Measurements from ENCODE around the gene TTC38.

Gene TTC38

DNA sequence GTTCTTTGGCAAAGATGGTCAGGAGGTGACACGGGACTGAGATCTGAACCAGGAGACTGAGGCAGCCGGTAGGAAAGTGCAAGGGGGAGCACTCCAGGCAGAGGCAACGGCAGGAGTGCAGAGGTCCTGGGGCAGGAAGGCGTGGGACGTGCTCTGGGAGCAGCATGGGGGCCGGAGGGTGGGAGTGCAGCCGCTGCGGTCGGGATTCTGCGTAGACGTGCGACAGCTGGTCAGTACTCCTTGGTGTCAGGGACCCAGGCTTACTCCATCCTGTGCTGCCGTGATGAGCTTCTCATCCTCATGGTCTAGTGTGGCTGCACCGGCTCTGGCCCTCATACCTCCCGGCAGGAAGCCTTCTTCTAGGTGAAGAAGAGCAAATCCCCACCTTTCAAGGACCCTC lies 50.8 kb downstream of the TTC38 start:
- no peak overlapping the region for H2BK120ac ChIP-seq (ENCODE audit: insufficient read depth, low read length, poor library complexity)
- H4K8ac ChIP-seq (ENCODE audit: low read depth, low read length), result no peak overlapping the region
- H2BK12ac ChIP-seq (ENCODE audit: low read length), result no peak overlapping the region
- no peaks in the 10 kb centered on the region for H3K4me1 ChIP-seq (ENCODE audit: control insufficient read depth in 1 of 2, insufficient read depth in 2 of 2, low read length in 2 of 2)
- H3K4ac ChIP-seq (ENCODE audit: low read depth, low read length), result no peak overlapping the region
- H3K23ac ChIP-seq (ENCODE audit: low read length), result no peak overlapping the region
- no peak overlapping the region for H3K27ac ChIP-seq (ENCODE audit: low read depth, low read length)
- no peak for DNase-seq
- peaks cover 59 to 61% of the 10 kb centered on the region in 2 experiments for H3K36me3 ChIP-seq (ENCODE audit: control insufficient read depth in 1 of 2, insufficient read depth in 2 of 2, low read length in 2 of 2)
- H3K4me2 ChIP-seq (ENCODE audit: low read length), result no peak overlapping the region
- no peaks in the 10 kb centered on the region for H3K79me1 ChIP-seq (ENCODE audit: low read length)
- no peak overlapping the region for H3K4me3 ChIP-seq (ENCODE audit: low read depth, low read length)
- peaks cover 4% of the 10 kb centered on the region for H3K9me3 ChIP-seq (ENCODE audit: insufficient read depth, low read depth, low read length)
- no peaks in the 10 kb centered on the region for H3K27me3 ChIP-seq (ENCODE audit: insufficient read depth, low read length)
- H3K18ac ChIP-seq (ENCODE audit: low read length), result no peak overlapping the region
- WGBS (ENCODE audit: extremely low coverage, insufficient coverage, insufficient read length), result no CpG with 5 or more reads among the region's 15 CpGs
- no peak overlapping the region for H3K14ac ChIP-seq (ENCODE audit: low read length)
- no peak overlapping the region for H2AK5ac ChIP-seq (ENCODE audit: low read length)
- H3K9ac ChIP-seq (ENCODE audit: low read length), result no peak overlapping the region
- no peaks in the 10 kb centered on the region for H3K79me2 ChIP-seq (ENCODE audit: control insufficient read depth, insufficient read depth, low read length, poor library complexity)
- no peak overlapping the region for H4K12ac ChIP-seq (ENCODE audit: low read depth, low read length)
- H4K91ac ChIP-seq (ENCODE audit: low read depth, low read length), result no peak overlapping the region
- H2BK5ac ChIP-seq (ENCODE audit: low read depth, low read length, poor library complexity), result no peak overlapping the region
- no peak overlapping the region for H2AFZ ChIP-seq (ENCODE audit: insufficient read depth, low read length, poor library complexity)

- WGBS (ENCODE audit: extremely low coverage, insufficient coverage, insufficient read length), result no CpG with 5 or more reads among the region's 10 CpGs
- no peaks in the 10 kb centered on the region for H3K4me1 ChIP-seq (ENCODE audit: control insufficient read depth in 1 of 2, insufficient read depth in 2 of 2, low read length in 2 of 2)
- no peak overlapping the region for H3K4me2 ChIP-seq (ENCODE audit: low read length)
- H3K18ac ChIP-seq (ENCODE audit: low read length), result no peak overlapping the region
- no peak overlapping the region for H4K91ac ChIP-seq (ENCODE audit: low read depth, low read length)
- peaks cover 59% of the 10 kb centered on the region in 2 experiments for H3K36me3 ChIP-seq (ENCODE audit: control insufficient read depth in 1 of 2, insufficient read depth in 2 of 2, low read length in 2 of 2)
- H4K12ac ChIP-seq (ENCODE audit: low read depth, low read length), result no peak overlapping the region
- H3K79me1 ChIP-seq (ENCODE audit: low read length), result no peaks in the 10 kb centered on the region
- no peak overlapping the region for H3K4ac ChIP-seq (ENCODE audit: low read depth, low read length)
- no peak overlapping the region for H3K23ac ChIP-seq (ENCODE audit: low read length)
- H3K27me3 ChIP-seq (ENCODE audit: insufficient read depth, low read length), result no peaks in the 10 kb centered on the region
- no peak overlapping the region for H2BK12ac ChIP-seq (ENCODE audit: low read length)
- no peak overlapping the region for H2BK120ac ChIP-seq (ENCODE audit: insufficient read depth, low read length, poor library complexity)
- no peak overlapping the region for H3K14ac ChIP-seq (ENCODE audit: low read length)
- no peaks in the 10 kb centered on the region for H3K79me2 ChIP-seq (ENCODE audit: control insufficient read depth, insufficient read depth, low read length, poor library complexity)
- H3K9me3 ChIP-seq (ENCODE audit: insufficient read depth, low read depth, low read length), result peaks cover 4% of the 10 kb centered on the region
- no peak overlapping the region for H2BK5ac ChIP-seq (ENCODE audit: low read depth, low read length, poor library complexity)
- no peak overlapping the region for H2AK5ac ChIP-seq (ENCODE audit: low read length)
- H3K4me3 ChIP-seq (ENCODE audit: low read depth, low read length), result no peak overlapping the region
- H3K27ac ChIP-seq (ENCODE audit: low read depth, low read length), result no peak overlapping the region
- no peak overlapping the region for H2AFZ ChIP-seq (ENCODE audit: insufficient read depth, low read length, poor library complexity)
- H4K8ac ChIP-seq (ENCODE audit: low read depth, low read length), result no peak overlapping the region
- H3K9ac ChIP-seq (ENCODE audit: low read length), result no peak overlapping the region
- DNase-seq, result no peak
Measured at GRCh38 chr22:46319319-46319718, 51.5 kb downstream of the TTC38 start.

- Histone ChIP-seq H3K23ac (ENCODE audit: low read length) (no peak overlapping the region), H2AK5ac (ENCODE audit: low read length) (no peak overlapping the region), H2BK12ac (ENCODE audit: low read length) (no peak overlapping the region), H3K27ac (ENCODE audit: low read depth, low read length) (no peak overlapping the region), H4K91ac (ENCODE audit: low read depth, low read length) (no peak overlapping the region), H2AFZ (ENCODE audit: insufficient read depth, low read length, poor library complexity) (no peak overlapping the region), H2BK120ac (ENCODE audit: insufficient read depth, low read length, poor library complexity) (no peak overlapping the region), H3K18ac (ENCODE audit: low read length) (no peak overlapping the region), H4K12ac (ENCODE audit: low read depth, low read length) (no peak overlapping the region), H3K79me1 (ENCODE audit: low read length) (no peaks in the 10 kb centered on the region), H3K4me1 (ENCODE audit: control insufficient read depth in 1 of 2, insufficient read depth in 2 of 2, low read length in 2 of 2) (no peaks in the 10 kb centered on the region), H2BK5ac (ENCODE audit: low read depth, low read length, poor library complexity) (no peak overlapping the region), H3K14ac (ENCODE audit: low read length) (no peak overlapping the region), H3K79me2 (ENCODE audit: control insufficient read depth, insufficient read depth, low read length, poor library complexity) (no peaks in the 10 kb centered on the region), H4K8ac (ENCODE audit: low read depth, low read length) (no peak overlapping the region), H3K9me3 (ENCODE audit: insufficient read depth, low read depth, low read length) (peaks cover 4% of the 10 kb centered on the region), H3K9ac (ENCODE audit: low read length) (no peak overlapping the region), H3K36me3 (ENCODE audit: control insufficient read depth in 1 of 2, insufficient read depth in 2 of 2, low read length in 2 of 2) (peaks cover 61 to 65% of the 10 kb centered on the region in 2 experiments), H3K27me3 (ENCODE audit: insufficient read depth, low read length) (no peaks in the 10 kb centered on the region), H3K4ac (ENCODE audit: low read depth, low read length) (no peak overlapping the region), H3K4me2 (ENCODE audit: low read length) (no peak overlapping the region), H3K4me3 (ENCODE audit: low read depth, low read length) (no peak overlapping the region)
- WGBS (ENCODE audit: extremely low coverage, insufficient coverage, insufficient read length), result no CpG with 5 or more reads among the region's 14 CpGs
- DNase-seq, result no peak
Measured at GRCh38 chr22:46320166-46320710, 52.4 kb downstream of the TTC38 start.

DNA sequence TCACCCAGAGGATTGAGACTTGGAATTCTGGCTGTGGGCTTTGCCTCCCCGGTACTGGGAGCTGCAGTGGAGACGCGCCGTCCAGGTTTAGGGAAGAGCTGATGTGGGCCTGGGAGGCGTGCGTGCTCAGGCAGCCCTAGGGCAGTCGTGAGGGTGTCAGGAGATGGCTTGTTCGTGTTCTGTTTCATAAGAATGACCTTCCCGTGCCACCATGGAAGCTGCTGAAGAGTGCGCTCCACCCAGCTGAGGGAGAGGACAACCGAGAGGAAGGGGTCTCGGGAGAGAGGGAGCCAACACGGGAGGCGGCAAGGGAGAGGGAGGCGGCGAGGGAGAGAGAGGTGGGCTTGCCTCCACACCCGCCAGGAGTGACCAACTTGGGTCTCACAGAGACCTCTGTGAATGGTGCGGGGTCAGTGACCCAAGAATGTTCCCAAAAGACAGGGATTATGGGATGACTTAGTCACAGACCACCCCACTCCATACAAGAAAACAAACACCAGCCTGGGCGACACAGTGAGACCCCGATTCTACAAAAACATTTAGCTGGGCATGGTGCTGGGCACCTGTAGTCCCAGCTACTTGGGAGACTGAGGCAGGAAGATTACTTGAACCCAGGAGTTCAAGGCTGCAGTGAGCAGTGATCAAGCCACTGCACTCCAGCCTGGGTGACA lies 53.0 kb downstream of the TTC38 start:
- no peak overlapping the region for H4K91ac ChIP-seq (ENCODE audit: low read depth, low read length)
- no peak overlapping the region for H3K9ac ChIP-seq (ENCODE audit: low read length)
- H3K23ac ChIP-seq (ENCODE audit: low read length), result no peak overlapping the region
- H2BK5ac ChIP-seq (ENCODE audit: low read depth, low read length, poor library complexity), result no peak overlapping the region
- no peak overlapping the region for H2BK12ac ChIP-seq (ENCODE audit: low read length)
- H2BK120ac ChIP-seq (ENCODE audit: insufficient read depth, low read length, poor library complexity), result no peak overlapping the region
- DNase-seq, result no peak
- H3K4me2 ChIP-seq (ENCODE audit: low read length), result no peak overlapping the region
- H3K79me1 ChIP-seq (ENCODE audit: low read length), result no peaks in the 10 kb centered on the region
- no CpG with 5 or more reads among the region's 20 CpGs for WGBS (ENCODE audit: extremely low coverage, insufficient coverage, insufficient read length)
- no peak overlapping the region for H3K4ac ChIP-seq (ENCODE audit: low read depth, low read length)
- H4K12ac ChIP-seq (ENCODE audit: low read depth, low read length), result no peak overlapping the region
- no peaks in the 10 kb centered on the region for H3K4me1 ChIP-seq (ENCODE audit: control insufficient read depth in 1 of 2, insufficient read depth in 2 of 2, low read length in 2 of 2)
- H3K27me3 ChIP-seq (ENCODE audit: insufficient read depth, low read length), result no peaks in the 10 kb centered on the region
- H3K36me3 ChIP-seq (ENCODE audit: control insufficient read depth in 1 of 2, insufficient read depth in 2 of 2, low read length in 2 of 2), result peaks cover 66 to 70% of the 10 kb centered on the region in 2 experiments
- H3K79me2 ChIP-seq (ENCODE audit: control insufficient read depth, insufficient read depth, low read length, poor library complexity), result no peaks in the 10 kb centered on the region
- no peak overlapping the region for H3K27ac ChIP-seq (ENCODE audit: low read depth, low read length)
- H3K14ac ChIP-seq (ENCODE audit: low read length), result no peak overlapping the region
- no peak overlapping the region for H3K18ac ChIP-seq (ENCODE audit: low read length)
- no peak overlapping the region for H2AK5ac ChIP-seq (ENCODE audit: low read length)
- peaks cover 4% of the 10 kb centered on the region for H3K9me3 ChIP-seq (ENCODE audit: insufficient read depth, low read depth, low read length)
- no peak overlapping the region for H3K4me3 ChIP-seq (ENCODE audit: low read depth, low read length)
- no peak overlapping the region for H4K8ac ChIP-seq (ENCODE audit: low read depth, low read length)
- no peak overlapping the region for H2AFZ ChIP-seq (ENCODE audit: insufficient read depth, low read length, poor library complexity)

Measured in trophoblast cell (in vitro differentiated cells and primary cell).